ENCODE measurements around the gene ZCWPW1.

ZCWPW1 gene

DNA sequence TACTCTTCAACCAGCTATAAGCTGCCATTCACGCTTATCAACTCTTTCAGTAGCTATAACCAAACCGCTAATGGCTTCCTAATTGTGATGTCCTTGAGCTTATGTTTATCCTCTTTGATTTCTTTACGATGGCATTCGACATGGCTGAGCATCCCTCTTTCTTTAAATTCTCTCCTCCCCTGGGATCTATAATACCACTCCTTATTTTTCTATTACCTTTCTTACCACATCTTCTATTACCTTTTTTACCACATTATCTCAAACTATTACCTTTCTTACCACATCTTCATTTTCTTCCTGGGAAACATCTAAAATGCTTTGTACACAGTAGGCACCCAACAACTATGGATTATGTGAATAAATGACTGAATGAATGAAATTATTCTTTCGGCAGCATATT is 13.1 kb downstream of the ZCWPW1 start:
- in situ Hi-C loops (cut with MboI; ENCODE audit: low pct_unique_long_range_greater_than_20kb, low sequenced_read_pairs, unreplicated experiment) = no loop called here
- no peak for DNase-seq (ENCODE audit: low spot score)
- TF ChIP-seq, protein P1, sequence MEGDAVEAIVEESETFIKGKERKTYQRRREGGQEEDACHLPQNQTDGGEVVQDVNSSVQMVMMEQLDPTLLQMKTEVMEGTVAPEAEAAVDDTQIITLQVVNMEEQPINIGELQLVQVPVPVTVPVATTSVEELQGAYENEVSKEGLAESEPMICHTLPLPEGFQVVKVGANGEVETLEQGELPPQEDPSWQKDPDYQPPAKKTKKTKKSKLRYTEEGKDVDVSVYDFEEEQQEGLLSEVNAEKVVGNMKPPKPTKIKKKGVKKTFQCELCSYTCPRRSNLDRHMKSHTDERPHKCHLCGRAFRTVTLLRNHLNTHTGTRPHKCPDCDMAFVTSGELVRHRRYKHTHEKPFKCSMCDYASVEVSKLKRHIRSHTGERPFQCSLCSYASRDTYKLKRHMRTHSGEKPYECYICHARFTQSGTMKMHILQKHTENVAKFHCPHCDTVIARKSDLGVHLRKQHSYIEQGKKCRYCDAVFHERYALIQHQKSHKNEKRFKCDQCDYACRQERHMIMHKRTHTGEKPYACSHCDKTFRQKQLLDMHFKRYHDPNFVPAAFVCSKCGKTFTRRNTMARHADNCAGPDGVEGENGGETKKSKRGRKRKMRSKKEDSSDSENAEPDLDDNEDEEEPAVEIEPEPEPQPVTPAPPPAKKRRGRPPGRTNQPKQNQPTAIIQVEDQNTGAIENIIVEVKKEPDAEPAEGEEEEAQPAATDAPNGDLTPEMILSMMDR (IDR thresholded peaks at IDR 0.05; ENCODE audit: extremely low read depth, insufficient read depth, missing control alignments) = no peak

DNA sequence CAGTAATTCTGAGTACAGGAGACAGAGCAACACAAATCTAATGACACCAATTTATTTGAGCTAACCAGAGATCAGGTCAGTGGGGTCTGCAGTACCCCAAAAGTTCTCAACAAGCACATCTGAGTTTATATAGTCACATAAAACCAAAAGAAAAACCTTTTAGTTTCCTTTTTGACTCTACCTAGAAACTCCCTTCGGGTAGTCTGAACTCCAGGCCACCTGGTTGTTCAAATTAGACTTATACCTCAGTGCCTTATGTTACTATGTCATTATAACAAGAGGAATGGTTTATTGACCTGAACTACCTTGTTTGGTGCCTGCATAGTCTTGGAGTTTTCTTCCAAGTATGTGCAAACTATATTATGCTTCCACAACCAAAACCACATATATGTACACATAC is 14.6 kb downstream of the ZCWPW1 start:
- DNase-seq (ENCODE audit: low spot score) = no peak
- in situ Hi-C loops (cut with MboI; ENCODE audit: low pct_unique_long_range_greater_than_20kb, low sequenced_read_pairs, unreplicated experiment) = no loop called here
- TF ChIP-seq, protein P1 (IDR thresholded peaks at IDR 0.05; ENCODE audit: extremely low read depth, insufficient read depth, missing control alignments) = no peak

DNA sequence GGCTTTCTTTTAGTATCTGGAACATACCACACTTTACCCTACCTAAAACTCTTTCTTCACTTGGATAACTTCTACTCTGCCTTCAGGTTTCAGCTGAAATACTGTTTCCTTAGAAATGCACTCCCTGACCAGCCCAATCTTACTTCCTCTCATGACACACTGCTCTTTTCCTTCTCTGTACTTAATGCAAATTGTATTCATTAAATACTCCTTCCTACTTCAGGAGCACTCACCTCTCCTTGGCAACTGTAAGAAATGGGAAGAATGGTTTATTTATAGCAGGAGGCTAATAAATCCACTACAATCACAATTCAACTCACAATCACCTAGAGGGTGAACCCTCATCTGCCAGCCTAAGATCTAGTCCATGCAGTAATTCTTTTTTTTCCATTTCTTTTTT is 15.2 kb downstream of the ZCWPW1 start:
- DNase-seq (ENCODE audit: low spot score) = no peak
- TF ChIP-seq, protein P1 (IDR thresholded peaks at IDR 0.05; ENCODE audit: extremely low read depth, insufficient read depth, missing control alignments) = no peak
- in situ Hi-C loops (cut with MboI; ENCODE audit: low pct_unique_long_range_greater_than_20kb, low sequenced_read_pairs, unreplicated experiment) = no loop called here

DNA sequence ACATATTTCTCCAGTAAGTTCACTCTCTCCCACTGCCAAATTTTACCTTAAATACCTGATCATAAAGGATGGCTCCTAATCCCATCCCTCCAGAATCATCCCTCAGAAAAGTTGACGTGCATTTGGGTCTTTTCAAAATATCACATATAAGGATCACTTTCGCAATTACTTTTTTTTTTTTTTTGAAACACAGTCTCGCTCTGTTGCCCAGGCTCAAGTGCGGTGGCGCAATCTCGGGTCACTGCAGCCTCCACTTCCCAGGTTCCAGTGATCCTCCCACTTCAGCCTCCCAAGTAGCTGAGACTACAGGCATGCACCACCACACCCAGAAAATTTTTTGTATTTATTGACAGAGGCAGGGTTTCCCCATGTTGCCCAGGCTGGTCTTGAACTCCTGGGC is 17.4 kb downstream of the ZCWPW1 start:
- TF ChIP-seq, protein P1 (IDR thresholded peaks at IDR 0.05; ENCODE audit: extremely low read depth, insufficient read depth, missing control alignments) = no peak
- in situ Hi-C loops (cut with MboI; ENCODE audit: low pct_unique_long_range_greater_than_20kb, low sequenced_read_pairs, unreplicated experiment) = no loop called here

DNA sequence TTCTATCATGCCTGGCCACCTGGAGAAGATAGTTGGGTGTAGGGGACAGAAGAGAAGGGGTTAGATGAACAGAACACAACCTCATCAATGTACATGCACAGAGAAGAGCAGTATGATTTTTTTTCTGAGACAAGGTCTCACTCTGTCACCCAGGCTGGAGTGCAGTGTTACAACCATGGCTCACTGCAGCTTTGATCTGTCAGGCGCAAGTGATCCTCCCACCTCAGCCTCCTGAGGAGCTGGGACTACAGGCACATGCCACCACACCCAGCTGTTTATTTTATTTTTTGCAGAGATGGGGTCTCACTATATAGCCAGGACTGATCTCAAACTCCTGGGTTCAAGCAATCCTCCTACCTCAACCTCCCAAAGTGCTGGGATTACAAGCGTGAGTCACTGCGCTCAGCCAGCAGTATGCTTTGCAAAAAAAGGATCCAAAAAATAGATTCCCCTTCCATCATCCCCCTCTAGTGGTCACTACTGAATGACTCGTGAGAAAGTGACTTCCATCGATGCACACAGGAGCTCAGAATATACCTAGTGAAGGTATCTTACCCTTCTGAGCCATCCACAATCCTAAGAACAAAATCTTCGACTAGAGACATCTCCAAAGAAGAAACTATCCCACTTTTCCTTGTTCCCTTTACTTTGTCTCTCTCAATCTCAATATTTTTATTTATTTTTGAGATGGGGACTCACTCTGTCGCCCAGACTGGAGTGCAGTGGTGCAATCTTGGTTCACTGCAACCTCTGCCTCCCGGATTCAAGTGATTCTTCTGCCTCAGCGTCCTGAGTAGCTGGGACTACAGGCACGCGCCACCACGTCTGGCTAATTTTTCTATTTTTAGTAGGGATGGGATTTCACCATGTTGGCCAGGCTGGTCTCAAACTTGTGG is 21.0 kb downstream of the ZCWPW1 start:
- in situ Hi-C loops (cut with MboI; ENCODE audit: low pct_unique_long_range_greater_than_20kb, low sequenced_read_pairs, unreplicated experiment) = no loop called here
- TF ChIP-seq, protein P1 (IDR thresholded peaks at IDR 0.05; ENCODE audit: extremely low read depth, insufficient read depth, missing control alignments) = peak; percentile 75
- DNase-seq (ENCODE audit: low spot score) = peak; percentile 68

More for the DNA sequence above, 17.4 kb downstream of the ZCWPW1 start:
- no peak for DNase-seq (ENCODE audit: low spot score)

DNA sequence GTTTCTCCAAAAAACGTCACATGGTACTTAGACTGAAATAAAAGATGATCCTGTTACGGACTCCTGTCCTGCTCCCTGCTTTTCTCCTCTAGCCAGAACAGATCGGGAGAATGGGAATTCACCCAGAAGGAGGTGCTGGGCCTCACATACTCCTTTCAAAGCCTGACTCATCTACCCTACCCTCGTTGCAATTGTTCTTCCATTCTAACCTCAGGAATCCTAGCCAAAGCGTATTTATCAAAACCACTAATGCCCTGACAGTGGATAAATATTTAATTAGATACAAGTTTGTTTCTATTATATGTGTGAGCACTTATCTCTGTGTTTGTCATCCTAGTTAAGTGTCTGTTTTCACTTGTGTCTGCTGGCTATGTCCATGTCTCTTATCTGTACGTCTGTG is 21.7 kb downstream of the ZCWPW1 start:
- TF ChIP-seq, protein P1 (IDR thresholded peaks at IDR 0.05; ENCODE audit: extremely low read depth, insufficient read depth, missing control alignments) = no peak
- DNase-seq (ENCODE audit: low spot score) = no peak
- in situ Hi-C loops (cut with MboI; ENCODE audit: low pct_unique_long_range_greater_than_20kb, low sequenced_read_pairs, unreplicated experiment) = no loop called here

All from GM13977 (cell line).